HEK293 (cell line): Measurements from ENCODE around the gene ACVR2A.

Experiments used
- ELK4 ChIP-seq: IDR thresholded peaks from 2 replicates; pipeline ENCODE4 v1.6.1; 2011; ENCODE audit warnings: mild to moderate bottlenecking, low read depth, low read length, borderline replicate concordance
- GLI4 ChIP-seq: fragments of 450-650 bp; formaldehyde crosslinking; IDR thresholded peaks from 2 replicates; pipeline ENCODE4 v1.5.1; 2016; ENCODE audit warnings: missing biosample characterization, missing genetic modification characterization
- PRDM2 ChIP-seq: fragments of 450-650 bp; formaldehyde crosslinking; IDR thresholded peaks from 2 replicates; pipeline ENCODE4 v1.5.1; 2016; ENCODE audit warnings: missing biosample characterization, missing genetic modification characterization, borderline replicate concordance
- RBAK ChIP-seq: fragments of 450-650 bp; formaldehyde crosslinking; IDR thresholded peaks from 2 replicates; pipeline ENCODE4 v1.5.1; 2016; ENCODE audit warnings: missing biosample characterization, missing genetic modification characterization
- YY1 ChIP-seq: fragments of 450-650 bp; formaldehyde crosslinking; IDR thresholded peaks from 2 replicates; pipeline ENCODE4 v1.5.1; 2018; ENCODE audit warnings: missing biosample characterization, missing genetic modification characterization
- ZBTB11 ChIP-seq: fragments of 450-650 bp; formaldehyde crosslinking; conservative IDR thresholded peaks from 2 replicates; pipeline ENCODE4 v1.5.1; 2016; ENCODE audit warnings: low read depth, missing biosample characterization, missing genetic modification characterization
- ZBTB26 ChIP-seq: fragments of 450-650 bp; formaldehyde crosslinking; optimal IDR thresholded peaks from 2 replicates; pipeline ENCODE3; 2016; ENCODE audit warnings: missing biosample characterization, mild to moderate bottlenecking, missing genetic modification characterization
- ZNF132 ChIP-seq: fragments of 450-650 bp; formaldehyde crosslinking; IDR thresholded peaks from 2 replicates; pipeline ENCODE4 v1.5.1; 2017; ENCODE audit warnings: missing biosample characterization, missing genetic modification characterization, borderline replicate concordance
- ZNF146 ChIP-seq: fragments of 450-650 bp; formaldehyde crosslinking; IDR thresholded peaks from 2 replicates; pipeline ENCODE4 v1.5.1; 2016; ENCODE audit warnings: missing biosample characterization, missing genetic modification characterization
- ZNF157 ChIP-seq: fragments of 450-650 bp; formaldehyde crosslinking; IDR thresholded peaks from 2 replicates; pipeline ENCODE4 v1.5.1; 2016; ENCODE audit warnings: missing biosample characterization, missing genetic modification characterization
- ZNF16 ChIP-seq: fragments of 450-650 bp; formaldehyde crosslinking; IDR thresholded peaks from 2 replicates; pipeline ENCODE4 v1.5.1; 2016; ENCODE audit warnings: low read depth, missing biosample characterization, missing genetic modification characterization
- ZNF18 ChIP-seq: fragments of 450-650 bp; formaldehyde crosslinking; IDR thresholded peaks from 2 replicates; pipeline ENCODE4 v1.5.1; 2016; ENCODE audit warnings: missing biosample characterization, missing genetic modification characterization
- ZNF2 ChIP-seq: fragments of 450-650 bp; formaldehyde crosslinking; IDR thresholded peaks from 2 replicates; pipeline ENCODE4 v1.5.1; 2016; ENCODE audit warnings: missing biosample characterization, missing genetic modification characterization
- ZNF202 ChIP-seq: fragments of 450-650 bp; formaldehyde crosslinking; IDR thresholded peaks from 2 replicates; pipeline ENCODE4 v1.5.1; 2016; ENCODE audit warnings: missing biosample characterization, missing genetic modification characterization, borderline replicate concordance
- ZNF221 ChIP-seq: fragments of 450-650 bp; formaldehyde crosslinking; IDR thresholded peaks from 2 replicates; pipeline ENCODE4 v1.5.1; 2017; ENCODE audit warnings: missing biosample characterization, missing genetic modification characterization, borderline replicate concordance
- ZNF223 ChIP-seq: fragments of 450-650 bp; formaldehyde crosslinking; IDR thresholded peaks from 2 replicates; pipeline ENCODE4 v1.5.1; 2016; ENCODE audit warnings: missing biosample characterization, missing genetic modification characterization
- ZNF311 ChIP-seq: fragments of 450-650 bp; formaldehyde crosslinking; IDR thresholded peaks from 2 replicates; pipeline ENCODE4 v1.5.1; 2017; ENCODE audit warnings: missing biosample characterization, missing genetic modification characterization, borderline replicate concordance
- ZNF362 ChIP-seq: fragments of 450-650 bp; formaldehyde crosslinking; IDR thresholded peaks from 2 replicates; pipeline ENCODE4 v1.5.1; 2016; ENCODE audit warnings: missing biosample characterization, missing genetic modification characterization
- ZNF394 ChIP-seq: fragments of 450-650 bp; formaldehyde crosslinking; IDR thresholded peaks from 2 replicates; pipeline ENCODE4 v1.5.1; 2016; ENCODE audit warnings: missing biosample characterization, missing genetic modification characterization, mild to moderate bottlenecking, moderate library complexity, borderline replicate concordance
- ZNF548 ChIP-seq: fragments of 450-650 bp; formaldehyde crosslinking; IDR thresholded peaks from 2 replicates; pipeline ENCODE4 v1.5.1; 2016; ENCODE audit warnings: missing biosample characterization, missing genetic modification characterization
- ZNF654 ChIP-seq: fragments of 450-650 bp; formaldehyde crosslinking; IDR thresholded peaks from 2 replicates; pipeline ENCODE4 v1.5.1; 2016; ENCODE audit warnings: low read depth, missing biosample characterization, missing genetic modification characterization
- ZNF776 ChIP-seq: fragments of 450-650 bp; formaldehyde crosslinking; IDR thresholded peaks from 2 replicates; pipeline ENCODE4 v1.5.0; 2017; ENCODE audit warnings: missing biosample characterization, missing genetic modification characterization, borderline replicate concordance
- ZSCAN5A ChIP-seq: fragments of 450-650 bp; formaldehyde crosslinking; IDR thresholded peaks from 2 replicates; pipeline ENCODE4 v1.5.1; 2016; ENCODE audit warnings: missing biosample characterization, missing genetic modification characterization

Gene ACVR2A

GRCh38 chr2:147844697-147845410 lies at the start of gene ACVR2A (continued):
- TF ChIP-seq YY1 (tag by site-specific recombination) (no peak), ZNF2 (tag by site-specific recombination) (peak; percentile 54; the same call in 1 of the 2 replicates), PRDM2 (no peak), ZBTB26 (tag by site-specific recombination) (peak; percentile 24), ZNF394 (no peak), ZNF16 (tag by site-specific recombination) (no peak), ZNF223 (tag by site-specific recombination) (no peak), ZNF548 (no peak), ZBTB11 (tag by site-specific recombination) (peak; percentile 54), ZSCAN5A (tag by site-specific recombination) (no peak), ZNF18 (no peak), ZNF221 (no peak), ZNF157 (tag by site-specific recombination) (no peak), ZNF776 (no peak), ZNF654 (tag by site-specific recombination) (no peak), RBAK (no peak), GLI4 (tag by site-specific recombination) (no peak), ZNF362 (tag by site-specific recombination) (peak; percentile 98), ELK4 (no peak), ZNF132 (tag by site-specific recombination) (no peak), ZNF202 (tag by site-specific recombination) (no peak), ZNF311 (tag by site-specific recombination) (no peak), ZNF146 (tag by site-specific recombination) (no peak)
